ENCODE measurements around the gene POLE2.
"Not testable (repeated sequence)": the region's sequence is repeated elsewhere in the genome, so short reads cannot be mapped to it uniquely, and the experiment has no call there.

The POLE2 gene

GRCh38 chr14:49657500-49657899 lies 30.5 kb downstream of the POLE2 start:
- DNase-seq = not testable (repeated sequence)

GRCh38 chr14:49654511-49654910 lies 33.5 kb downstream of the POLE2 start:
- no peak for DNase-seq

DNA sequence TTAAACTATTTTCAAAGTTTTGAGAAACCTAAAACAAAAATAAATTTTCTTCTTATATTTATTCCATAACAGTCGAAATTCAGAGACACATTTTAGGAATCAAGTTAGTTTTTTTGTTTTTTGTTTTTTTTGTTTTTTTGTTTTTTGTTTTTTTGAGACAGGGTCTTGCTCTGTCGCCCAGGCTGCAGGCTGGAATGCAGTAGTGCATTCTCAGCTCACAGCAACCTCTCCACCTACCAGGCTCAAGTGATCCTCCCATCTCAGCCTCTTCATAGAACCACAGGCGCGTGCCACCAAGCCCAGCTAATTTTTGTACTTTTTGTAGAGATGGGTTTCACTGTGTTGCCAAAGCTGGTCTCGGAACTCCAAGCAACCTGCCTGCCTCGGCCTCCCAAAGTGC lies 34.5 kb downstream of the POLE2 start:
- no peak for DNase-seq

- no peak for DNase-seq
These were observed 45.9 kb downstream of the POLE2 start for GRCh38 chr14:49642163-49642562.

GRCh38 chr14:49641697-49642129 lies 46.3 kb downstream of the POLE2 start:
- DNase-seq = no peak

- DNase-seq = no peak
These were observed 47.2 kb downstream of the POLE2 start for GRCh38 chr14:49640540-49641417.

DNA sequence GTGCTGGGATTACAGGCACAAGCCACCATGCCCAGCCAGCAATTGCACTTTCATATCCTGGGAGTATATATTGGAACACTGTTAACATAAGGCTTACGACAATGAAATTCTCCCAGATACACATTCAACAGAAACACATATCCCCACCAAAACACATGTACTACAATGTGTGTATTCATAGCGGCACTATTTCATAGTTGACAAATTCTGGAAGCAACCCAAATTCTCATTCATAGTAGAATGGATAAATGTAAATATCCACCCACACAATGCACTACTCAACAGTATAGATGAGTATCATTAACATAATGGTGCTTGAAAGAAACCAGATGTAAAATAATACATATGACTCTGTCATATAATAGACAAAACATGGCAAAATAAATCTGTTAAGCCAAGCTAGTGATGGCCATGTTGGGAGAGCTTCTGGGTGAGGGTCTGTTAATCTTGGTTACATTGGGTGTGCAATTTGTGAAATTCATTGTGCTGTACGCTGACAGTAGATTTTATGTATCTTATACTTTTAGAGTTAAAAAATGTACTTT lies 50.4 kb downstream of the POLE2 start:
- no peak for DNase-seq

DNA sequence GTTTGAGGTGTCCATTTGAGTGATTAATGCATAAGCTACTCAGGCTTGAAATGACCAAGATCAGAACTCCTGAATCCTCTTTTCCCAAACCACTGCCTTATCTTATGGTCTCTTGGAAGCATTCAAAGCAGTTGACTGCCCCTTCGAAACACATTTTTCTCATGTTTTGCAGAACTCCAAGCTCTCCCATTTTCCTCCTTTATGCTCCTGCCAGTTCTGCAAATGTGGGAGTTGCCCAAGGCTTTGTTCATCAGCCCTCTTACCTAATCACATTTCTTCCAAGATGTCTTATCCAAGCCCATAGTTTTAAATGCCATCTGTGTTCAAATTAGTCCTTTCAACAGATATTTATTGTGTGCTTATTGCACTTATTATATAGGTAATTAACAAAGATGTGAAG lies 51.1 kb downstream of the POLE2 start:
- DNase-seq = no peak

DNA sequence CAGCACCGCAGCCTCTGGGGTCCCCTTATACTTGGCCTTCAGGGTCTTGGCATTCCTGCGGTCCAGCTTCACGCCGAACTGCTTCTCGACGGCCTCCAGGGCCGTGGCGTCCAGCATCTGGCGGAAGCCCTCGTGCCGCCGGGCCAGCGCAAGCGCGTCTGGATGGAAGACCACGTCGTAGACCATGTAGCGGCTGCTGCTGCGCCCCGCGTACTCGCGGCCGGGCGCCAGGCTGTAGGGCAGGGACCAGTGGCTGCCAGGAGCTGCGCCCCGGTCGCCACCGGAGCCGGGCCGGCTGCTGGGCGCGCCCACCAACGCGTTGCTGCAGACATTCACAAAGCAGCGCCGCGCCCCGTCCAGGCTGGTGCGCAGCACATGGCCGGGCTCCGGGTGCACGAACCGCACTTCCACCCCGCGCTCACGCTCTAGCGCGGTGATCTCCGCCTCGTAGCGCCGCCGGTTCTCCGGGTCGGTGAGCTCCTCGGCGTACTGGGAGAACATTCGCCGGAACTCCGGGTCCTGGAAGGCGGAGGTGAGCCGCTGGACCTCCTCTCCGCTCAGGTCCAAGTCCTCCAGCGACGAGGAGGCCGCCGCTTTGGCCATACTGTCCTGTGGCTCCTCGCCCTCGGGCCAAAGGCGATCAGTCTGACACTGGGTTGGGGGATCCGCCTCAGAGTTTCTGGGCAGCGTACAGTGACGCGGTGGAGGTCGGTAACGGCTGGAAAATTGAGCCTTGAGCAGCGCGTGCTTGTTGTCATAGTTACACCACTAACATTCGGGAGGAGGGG lies 53.3 kb downstream of the POLE2 start, which contains the start of gene DNAAF2:
Gene DNAAF2 (minus strand): TSS at position 698 of the 788 bp plus-strand sequence. CDS start 95 bp downstream, at position 603.
- DNase-seq = peak; percentile 7

DNA sequence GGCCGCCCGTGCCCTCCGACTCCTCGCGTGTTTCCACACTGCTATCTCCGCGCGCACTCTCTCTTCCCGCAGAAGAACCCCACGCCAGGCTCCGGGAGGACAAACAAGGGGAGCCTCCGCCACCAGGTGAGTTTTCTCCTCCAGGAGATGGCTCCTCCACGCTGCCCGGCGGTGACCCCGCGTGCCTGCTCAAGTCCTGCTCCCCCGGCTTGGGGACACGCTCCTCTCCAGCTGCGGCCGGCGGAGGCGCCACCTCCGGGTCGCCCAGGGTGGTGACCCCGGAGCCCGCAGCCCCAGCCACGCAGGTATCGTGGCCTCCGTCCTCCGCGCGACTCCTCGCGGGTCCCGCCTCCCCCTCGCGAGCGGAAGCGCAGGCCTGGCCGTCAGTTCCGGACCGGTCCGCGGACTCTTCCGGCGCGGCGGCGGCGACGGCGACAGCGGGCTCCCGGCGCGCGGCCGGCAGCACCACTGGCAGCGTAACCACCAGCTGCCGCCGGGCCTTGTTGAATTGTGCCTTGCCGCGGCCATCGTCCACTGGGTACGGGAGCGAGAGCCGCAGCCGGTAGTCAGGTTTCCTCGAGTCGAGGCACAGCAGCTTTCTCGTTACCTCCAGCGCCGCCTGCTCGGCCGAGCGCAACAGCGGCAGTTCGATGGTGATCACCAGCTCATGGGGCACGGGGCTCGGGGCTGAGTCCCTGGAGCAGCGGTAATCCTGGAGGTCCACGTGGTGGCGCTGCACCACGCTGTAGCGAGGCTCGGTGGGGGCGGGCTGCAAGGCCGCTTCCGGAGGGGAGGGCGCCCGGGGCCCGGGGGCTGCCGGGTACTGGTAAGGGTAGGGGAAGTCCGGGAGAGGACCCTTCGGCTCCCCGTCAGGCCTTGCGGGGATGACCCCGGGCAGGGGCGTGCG lies 54.1 kb downstream of the POLE2 start:
- DNase-seq = peak; percentile 92

DNA sequence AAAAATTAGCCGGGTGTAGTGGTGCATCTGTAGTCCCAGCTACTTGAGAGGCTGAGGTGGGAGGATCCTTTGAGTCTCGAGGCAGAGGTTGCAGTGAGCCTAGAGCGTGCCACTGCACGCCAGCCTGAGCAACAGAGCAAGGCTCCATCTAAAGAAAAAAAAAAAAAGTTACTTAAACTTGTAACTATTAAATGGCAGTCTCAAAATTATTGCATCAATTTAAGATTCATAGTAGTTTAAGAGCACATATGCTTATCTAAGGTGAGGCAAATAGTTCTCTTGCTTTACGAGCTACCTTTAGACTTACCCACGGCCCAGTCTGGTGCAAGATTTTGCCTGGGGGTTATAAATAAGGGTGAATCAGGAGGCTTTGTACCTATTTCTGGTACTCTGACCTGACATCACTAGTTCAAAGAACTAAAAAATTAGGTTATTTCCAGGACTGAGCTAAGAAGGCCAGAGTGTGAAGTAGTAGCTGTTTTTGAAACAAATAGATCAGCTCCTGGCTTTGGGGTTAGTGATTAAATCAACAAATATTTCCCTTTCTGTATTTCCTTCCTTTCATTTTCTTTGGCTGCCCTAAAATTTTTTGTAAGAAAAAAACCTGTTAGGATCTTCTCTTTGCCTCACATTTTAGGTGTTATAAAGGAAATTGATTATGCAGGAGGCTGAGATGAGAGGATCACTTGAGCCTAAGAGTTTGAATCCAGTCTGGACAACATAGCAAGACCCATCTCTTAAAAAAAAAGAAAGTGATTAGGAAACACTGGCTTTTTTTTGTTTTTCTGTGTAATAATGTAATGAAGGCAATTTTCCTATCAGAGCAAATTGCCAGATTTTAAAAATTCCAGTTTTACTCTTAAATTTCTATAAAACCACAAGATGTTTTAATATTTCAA lies 63.8 kb downstream of the POLE2 start:
- DNase-seq = no peak

DNA sequence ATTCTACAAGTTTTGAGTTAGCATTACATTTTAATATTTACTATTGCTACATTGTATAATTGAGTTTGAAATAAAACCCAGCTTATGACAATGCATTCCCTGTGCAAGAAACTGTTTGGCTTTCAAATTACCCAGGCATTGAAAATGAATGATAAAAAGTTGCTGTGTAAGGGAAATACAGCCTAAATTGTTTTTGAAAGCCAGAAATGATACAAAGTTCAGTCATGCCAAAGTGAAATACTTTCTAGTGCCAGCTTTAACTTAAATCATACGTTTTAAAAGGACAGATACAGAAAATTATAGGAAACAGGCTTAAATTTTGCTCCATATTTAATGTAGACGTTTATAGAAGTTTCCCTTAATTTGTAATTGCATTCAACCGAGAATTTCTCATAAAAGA lies 64.6 kb downstream of the POLE2 start:
- DNase-seq = no peak

- no peak for DNase-seq
These were observed 65.9 kb downstream of the POLE2 start for GRCh38 chr14:49622022-49622607.

- DNase-seq = peak; percentile 76
These were observed 66.7 kb downstream of the POLE2 start for GRCh38 chr14:49621114-49621881.

GRCh38 chr14:49620182-49621113 lies 67.6 kb downstream of the POLE2 start, which contains the start of the genes MGAT2 and RPL36AL:
TSS of gene MGAT2 (plus strand) at chr14:49620799. CDS start at chr14:49621269, 470 bp downstream.
TSS of gene RPL36AL (minus strand) at chr14:49620626. CDS start at chr14:49619104, 1,522 bp downstream.
- DNase-seq = peak; percentile 94

GRCh38 chr14:49619730-49620129 lies 68.3 kb downstream of the POLE2 start:
- DNase-seq = no peak

DNA sequence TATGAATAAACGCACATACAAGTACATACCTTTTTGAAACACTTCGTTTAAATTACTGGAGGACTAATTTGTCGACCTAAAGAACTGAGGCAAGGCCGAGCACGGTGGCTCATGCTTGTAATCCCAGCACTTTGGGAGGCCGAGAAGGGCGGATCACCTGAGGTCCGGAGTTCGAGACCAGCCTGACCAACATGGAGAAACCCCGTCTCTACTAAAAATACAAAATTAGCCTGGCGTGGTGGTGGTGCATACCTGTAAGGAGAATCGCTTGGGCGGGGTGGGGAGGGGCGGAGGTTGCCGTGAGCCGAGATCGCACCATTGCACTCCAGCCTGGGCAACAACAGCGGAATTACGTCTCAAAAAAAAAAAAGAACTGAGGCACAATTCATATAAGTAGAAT lies 68.7 kb downstream of the POLE2 start:
- DNase-seq = not testable (repeated sequence)

DNA sequence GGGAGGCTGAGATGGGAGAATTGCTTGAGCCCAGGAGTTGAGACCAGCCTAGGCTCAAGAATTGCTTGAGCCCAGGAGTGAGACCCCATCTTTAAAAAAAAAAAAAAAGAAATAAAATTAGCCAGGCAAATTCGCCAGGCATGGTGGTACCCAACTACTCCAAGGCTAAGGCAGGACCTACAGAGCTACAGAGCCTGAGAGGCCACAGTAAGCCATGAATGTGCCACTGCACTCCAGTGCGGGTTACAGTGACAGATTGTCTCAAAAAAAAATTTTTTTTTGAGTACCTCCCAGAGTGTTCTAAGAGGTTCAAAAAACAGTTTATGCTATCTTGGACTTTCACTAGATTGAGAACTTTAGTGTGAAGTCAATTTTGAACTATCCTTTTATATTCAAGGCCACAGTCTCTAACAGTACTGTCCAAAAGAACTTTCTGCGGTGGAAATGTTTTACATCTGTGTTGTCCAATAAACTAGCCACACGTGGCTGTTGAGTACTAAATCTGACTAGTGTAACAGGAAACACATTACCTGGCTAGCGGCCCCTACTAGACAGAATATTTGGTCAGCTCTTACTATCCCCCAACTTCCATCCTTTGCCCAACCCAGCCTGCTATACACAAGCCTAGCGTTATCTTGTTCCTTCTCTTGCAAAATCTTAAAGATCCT lies 70.0 kb downstream of the POLE2 start:
- DNase-seq = no peak
